Right lobe of liver (tissue), 4 donors: Measurements from ENCODE around the gene CCL22.

Experiments
- CTCF ChIP-seq, 4 donors: fragments of 200-600 bp in 3 of 4; fragments of 450-650 bp in 1 of 4; IDR thresholded peaks; one replicate each; pipeline versions ENCODE4 v1.5.1 to v1.8.0; 2016 to 2022; ENCODE audit warnings: antibody characterized with exemption in 4 of 4, mild to moderate bottlenecking in 2 of 4
- POLR2A ChIP-seq: fragments of 450-650 bp; IDR thresholded peaks from one replicate; pipeline ENCODE4 v1.6.1; 2017; ENCODE audit warnings: antibody characterized with exemption, mild to moderate bottlenecking
- donor health status: DM: no; HTN: no; CAD: no.
- donor health status: DM: no; HTN: no; CAD: no.
- donor health status: DM: no; HTN: yes; CAD: no.

GRCh38 chr16:57381791-57382534 is 23.4 kb downstream of the CCL22 start:
- TF ChIP-seq CTCF (IDR thresholded peaks at IDR 0.05): no peak
- TF ChIP-seq POLR2A: no peak
